Measurements from ENCODE around the gene FNBP1.
"Not testable (repeated sequence)": the region's sequence is repeated elsewhere in the genome, so short reads cannot be mapped to it uniquely, and the experiment has no call there.

The FNBP1 gene

DNA sequence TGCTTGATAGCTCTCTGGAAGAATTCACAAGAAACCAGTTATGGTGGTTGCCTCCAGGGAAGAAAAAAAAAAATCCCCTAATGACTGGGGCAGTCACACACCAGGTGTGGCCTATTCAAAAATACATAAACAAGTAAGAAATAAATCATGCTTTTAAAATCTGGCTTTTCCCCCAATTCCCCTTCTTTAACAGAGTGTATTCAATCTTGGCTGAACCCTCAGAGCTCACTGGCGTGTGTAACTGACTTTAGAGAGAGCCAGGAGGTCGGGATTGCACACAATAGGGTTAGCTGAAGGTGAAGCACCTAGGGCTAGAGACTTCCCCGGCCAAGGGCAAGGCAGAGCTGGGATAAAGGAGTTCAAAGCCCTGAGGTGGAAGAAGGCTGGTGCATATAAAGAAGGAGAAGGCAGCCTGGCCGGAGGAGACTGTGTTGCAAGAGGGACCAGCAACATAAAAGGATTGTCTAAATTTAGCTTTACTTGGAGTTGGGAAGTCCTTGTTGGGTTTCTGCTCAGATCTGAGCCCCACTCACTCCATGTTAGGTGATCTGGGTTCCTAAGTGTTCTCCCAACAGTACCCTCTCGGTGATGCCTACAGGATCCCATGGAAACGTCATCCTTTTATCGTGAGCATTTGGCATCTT is 19.7 kb downstream of the FNBP1 start:
- no peaks in the 10 kb centered on the region for H3K9me2 ChIP-seq (replicated peaks; ENCODE audit: control insufficient read depth, low read length)
- 0 out of 2 replicates have a peak, but pooled peaks cover 7% of the 10 kb centered on the region for H3F3A ChIP-seq (ENCODE audit: control insufficient read depth, insufficient read depth)
- peaks cover 44% of the 10 kb centered on the region for H3K36me3 ChIP-seq (ENCODE audit: control insufficient read depth, low read length)
- H3K27ac ChIP-seq (ENCODE audit: low read depth, low read length): peak overlapping the region; percentile 60
- peaks cover 100% of the 10 kb centered on the region for H3K79me2 ChIP-seq (ENCODE audit: control insufficient read depth, low read length)
- no peak for TF ChIP-seq EZH2phosphoT487 (IDR thresholded peaks at IDR 0.05; ENCODE audit: borderline replicate concordance, low read length)
- TF ChIP-seq, protein P1, sequence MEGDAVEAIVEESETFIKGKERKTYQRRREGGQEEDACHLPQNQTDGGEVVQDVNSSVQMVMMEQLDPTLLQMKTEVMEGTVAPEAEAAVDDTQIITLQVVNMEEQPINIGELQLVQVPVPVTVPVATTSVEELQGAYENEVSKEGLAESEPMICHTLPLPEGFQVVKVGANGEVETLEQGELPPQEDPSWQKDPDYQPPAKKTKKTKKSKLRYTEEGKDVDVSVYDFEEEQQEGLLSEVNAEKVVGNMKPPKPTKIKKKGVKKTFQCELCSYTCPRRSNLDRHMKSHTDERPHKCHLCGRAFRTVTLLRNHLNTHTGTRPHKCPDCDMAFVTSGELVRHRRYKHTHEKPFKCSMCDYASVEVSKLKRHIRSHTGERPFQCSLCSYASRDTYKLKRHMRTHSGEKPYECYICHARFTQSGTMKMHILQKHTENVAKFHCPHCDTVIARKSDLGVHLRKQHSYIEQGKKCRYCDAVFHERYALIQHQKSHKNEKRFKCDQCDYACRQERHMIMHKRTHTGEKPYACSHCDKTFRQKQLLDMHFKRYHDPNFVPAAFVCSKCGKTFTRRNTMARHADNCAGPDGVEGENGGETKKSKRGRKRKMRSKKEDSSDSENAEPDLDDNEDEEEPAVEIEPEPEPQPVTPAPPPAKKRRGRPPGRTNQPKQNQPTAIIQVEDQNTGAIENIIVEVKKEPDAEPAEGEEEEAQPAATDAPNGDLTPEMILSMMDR (IDR thresholded peaks at IDR 0.05; ENCODE audit: low read depth, low read length, poor library complexity, severe bottlenecking): no peak
- H3K4me1 ChIP-seq (ENCODE audit: control insufficient read depth, low read length): peaks cover 100% of the 10 kb centered on the region
- peak overlapping the region; percentile 46 for H3K4me3 ChIP-seq (ENCODE audit: low read length)
- H3K27me3 ChIP-seq (ENCODE audit: control insufficient read depth, low read length): no peaks in the 10 kb centered on the region
- H3K4me2 ChIP-seq (ENCODE audit: low read length): peak overlapping the region; percentile 67
- H4K20me1 ChIP-seq (ENCODE audit: control insufficient read depth, insufficient read depth, low read depth, low read length): peaks cover 62% of the 10 kb centered on the region
- no peaks in the 10 kb centered on the region for H3K9me3 ChIP-seq (ENCODE audit: control insufficient read depth, insufficient read depth, low read length)

DNA sequence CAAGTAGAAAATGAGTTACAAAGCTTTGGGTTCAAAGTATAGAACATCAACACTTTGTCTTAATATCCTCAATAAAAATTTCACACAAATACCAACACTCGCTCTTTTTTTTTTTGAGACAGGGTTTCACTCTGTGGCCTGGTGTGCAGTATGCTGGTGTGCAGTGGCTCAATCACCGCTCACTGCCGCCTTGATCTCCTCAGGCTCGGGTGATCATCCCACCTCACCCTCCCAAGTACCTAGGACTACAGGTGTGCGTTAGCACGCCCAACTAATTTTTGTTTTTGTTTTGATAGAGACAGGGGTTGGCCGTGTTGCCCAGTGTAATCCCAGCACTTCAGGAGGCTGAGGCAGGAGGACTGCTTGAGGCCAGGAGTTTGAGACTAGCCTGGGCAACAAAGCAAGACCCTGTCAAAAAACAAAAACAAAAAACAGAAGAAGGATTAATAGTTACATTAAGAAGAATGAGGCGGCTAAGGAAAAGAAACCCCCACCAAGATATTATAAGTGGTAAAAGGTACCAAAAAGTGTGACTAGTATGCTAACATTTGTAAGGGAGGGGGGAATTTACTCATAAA is 20.3 kb downstream of the FNBP1 start:
- peak overlapping the region; percentile 60; the same call in 1 of the 2 replicates for H3K27ac ChIP-seq (ENCODE audit: low read depth, low read length)
- 0 out of 2 replicates have a peak, but pooled peaks cover 7% of the 10 kb centered on the region for H3F3A ChIP-seq (ENCODE audit: control insufficient read depth, insufficient read depth)
- peaks cover 38% of the 10 kb centered on the region for H3K36me3 ChIP-seq (ENCODE audit: control insufficient read depth, low read length)
- H3K4me1 ChIP-seq (ENCODE audit: control insufficient read depth, low read length): peaks cover 98% of the 10 kb centered on the region
- peak overlapping the region; percentile 67 for H3K4me2 ChIP-seq (ENCODE audit: low read length)
- peak overlapping the region; percentile 12 for H3K4me3 ChIP-seq (ENCODE audit: low read length)
- no peaks in the 10 kb centered on the region for H3K9me2 ChIP-seq (replicated peaks; ENCODE audit: control insufficient read depth, low read length)
- H3K9me3 ChIP-seq (ENCODE audit: control insufficient read depth, insufficient read depth, low read length): no peaks in the 10 kb centered on the region
- H4K20me1 ChIP-seq (ENCODE audit: control insufficient read depth, insufficient read depth, low read depth, low read length): peaks cover 56% of the 10 kb centered on the region
- H3K79me2 ChIP-seq (ENCODE audit: control insufficient read depth, low read length): peaks cover 100% of the 10 kb centered on the region
- H3K27me3 ChIP-seq (ENCODE audit: control insufficient read depth, low read length): no peaks in the 10 kb centered on the region
- TF ChIP-seq, protein P1 (IDR thresholded peaks at IDR 0.05; ENCODE audit: low read depth, low read length, poor library complexity, severe bottlenecking): no peak
- no peak for TF ChIP-seq EZH2phosphoT487 (IDR thresholded peaks at IDR 0.05; ENCODE audit: borderline replicate concordance, low read length)

DNA sequence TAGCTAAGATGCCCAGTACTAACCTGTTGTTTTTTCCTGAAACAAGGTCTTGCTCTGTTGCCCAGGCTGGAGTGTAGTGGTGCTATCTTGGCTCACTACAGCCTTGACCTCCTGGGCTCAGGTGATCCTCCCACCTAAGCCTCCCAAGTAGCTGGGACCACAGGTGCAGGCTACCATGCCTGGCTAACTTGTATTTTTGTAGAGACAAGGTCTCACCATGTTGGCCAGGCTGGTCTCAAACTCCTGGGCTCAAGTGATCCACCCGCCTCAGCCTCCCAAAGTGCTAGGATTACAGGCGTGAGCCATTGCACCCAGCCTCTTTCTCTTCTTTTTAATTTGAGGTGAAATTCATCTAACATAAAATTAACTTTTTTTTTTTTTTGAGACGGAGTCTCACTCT is 21.1 kb downstream of the FNBP1 start:
- H3K9me3 ChIP-seq (ENCODE audit: control insufficient read depth, insufficient read depth, low read length); H3K9me2 ChIP-seq (replicated peaks; ENCODE audit: control insufficient read depth, low read length); H3F3A ChIP-seq (ENCODE audit: control insufficient read depth, insufficient read depth); H3K27me3 ChIP-seq (ENCODE audit: control insufficient read depth, low read length): not testable (repeated sequence)
- H3K79me2 ChIP-seq (ENCODE audit: control insufficient read depth, low read length): peaks cover 100% of the 10 kb centered on the region
- peak overlapping the region; percentile 43 for H3K4me3 ChIP-seq (ENCODE audit: low read length)
- peaks cover 98% of the 10 kb centered on the region for H3K4me1 ChIP-seq (ENCODE audit: control insufficient read depth, low read length)
- peak overlapping the region; percentile 67 for H3K4me2 ChIP-seq (ENCODE audit: low read length)
- peak overlapping the region; percentile 8; the same call in 1 of the 2 replicates for H3K27ac ChIP-seq (ENCODE audit: low read depth, low read length)
- peaks cover 48% of the 10 kb centered on the region for H4K20me1 ChIP-seq (ENCODE audit: control insufficient read depth, insufficient read depth, low read depth, low read length)
- peaks cover 43% of the 10 kb centered on the region for H3K36me3 ChIP-seq (ENCODE audit: control insufficient read depth, low read length)

DNA sequence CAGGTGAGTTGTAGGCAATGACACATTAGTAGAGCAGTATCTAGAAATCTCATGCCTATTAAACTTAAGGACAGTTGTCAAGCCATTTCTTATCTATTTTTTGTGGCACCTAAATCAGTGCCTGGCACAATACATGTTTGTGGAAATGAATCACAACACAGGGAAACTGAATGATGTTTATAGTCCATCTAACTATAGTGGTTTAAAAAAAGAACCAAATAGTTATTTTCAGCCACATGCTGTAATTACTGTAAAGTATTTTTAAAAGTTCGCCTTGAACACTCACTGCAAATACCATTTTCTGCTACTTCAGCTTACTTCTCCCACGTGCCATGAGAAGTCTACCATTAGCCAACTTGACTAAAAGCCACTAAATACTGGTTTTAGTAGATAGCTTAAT is 21.9 kb downstream of the FNBP1 start:
- H3K4me2 ChIP-seq (ENCODE audit: low read length): peak overlapping the region; percentile 67
- H3K36me3 ChIP-seq (ENCODE audit: control insufficient read depth, low read length): peaks cover 47% of the 10 kb centered on the region
- H3F3A ChIP-seq (ENCODE audit: control insufficient read depth, insufficient read depth): peaks cover 7% of the 10 kb centered on the region; the same call in 1 of the 2 replicates
- peaks cover 98% of the 10 kb centered on the region for H3K4me1 ChIP-seq (ENCODE audit: control insufficient read depth, low read length)
- no peaks in the 10 kb centered on the region for H3K9me3 ChIP-seq (ENCODE audit: control insufficient read depth, insufficient read depth, low read length)
- peaks cover 100% of the 10 kb centered on the region for H3K79me2 ChIP-seq (ENCODE audit: control insufficient read depth, low read length)
- H3K9me2 ChIP-seq (replicated peaks; ENCODE audit: control insufficient read depth, low read length): no peaks in the 10 kb centered on the region
- H3K27me3 ChIP-seq (ENCODE audit: control insufficient read depth, low read length): no peaks in the 10 kb centered on the region
- H3K4me3 ChIP-seq (ENCODE audit: low read length): peak overlapping the region; percentile 43
- peak overlapping the region; percentile 8; the same call in 1 of the 2 replicates for H3K27ac ChIP-seq (ENCODE audit: low read depth, low read length)
- TF ChIP-seq, protein P1 (IDR thresholded peaks at IDR 0.05; ENCODE audit: low read depth, low read length, poor library complexity, severe bottlenecking): no peak
- TF ChIP-seq EZH2phosphoT487 (IDR thresholded peaks at IDR 0.05; ENCODE audit: borderline replicate concordance, low read length): no peak
- H4K20me1 ChIP-seq (ENCODE audit: control insufficient read depth, insufficient read depth, low read depth, low read length): peaks cover 46% of the 10 kb centered on the region

Measured in DOHH2 (cell line).